ENCODE data around the gene KCNMA1. TPM values are rescaled to one million over a fixed set of nuclear protein-coding genes. Genes with fewer than 3 reads are reported as not detected.

Gene KCNMA1
- total and polyA plus RNA-seq, 9 of the 15 experiments (the other 6 are each of a cell fraction or from before 2014, with no cell fraction given) = 0.01 to 0.95 (median 0.15) TPM; not detected in 4

DNA sequence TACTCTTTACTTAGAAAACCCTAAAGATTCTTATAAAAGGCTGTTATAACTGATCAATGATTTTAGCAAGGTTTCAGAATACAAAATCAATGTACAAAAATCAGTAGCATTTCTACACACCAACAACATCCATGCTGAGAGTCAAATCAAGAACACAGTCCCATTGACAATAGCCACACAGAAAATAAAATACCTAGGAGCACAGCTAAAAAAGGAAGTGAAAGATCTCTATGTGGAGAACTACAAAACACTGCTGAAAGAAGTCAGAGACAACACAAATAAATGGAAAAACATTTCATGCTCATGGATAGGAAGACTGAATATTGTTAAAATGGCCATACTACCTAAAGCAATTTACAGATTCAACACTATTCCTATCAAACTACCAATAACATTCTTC is 427.0 kb downstream of the KCNMA1 start:
- Histone ChIP-seq H4K20me1 (replicated peaks; ENCODE audit: control insufficient read depth, insufficient read depth, low read length) (0 out of 2 replicates have a peak, but pooled peaks cover 3% of the 10 kb centered on the region), H2AFZ (ENCODE audit: low read depth, low read length) (no peak overlapping the region), H3K27ac (ENCODE audit: extremely low read depth, low read depth, low read length) (no peak overlapping the region), H3K4me2 (ENCODE audit: insufficient read depth, low read length) (no peak overlapping the region), H3K9me1 (ENCODE audit: control insufficient read depth, insufficient read depth, low read length) (no peaks in the 10 kb centered on the region), H3K27me3 (ENCODE audit: control insufficient read depth in 2 of 2, insufficient read depth in 2 of 2, low read length in 2 of 2) (peaks cover 0 to 5% of the 10 kb centered on the region in 2 experiments; a peak in 1 of 5 replicates), H3K79me2 (ENCODE audit: control insufficient read depth, insufficient read depth, low read length) (no peaks in the 10 kb centered on the region), H3K4me3 (no peak overlapping the region), H3K4me1 (replicated peaks in 1 of 2; ENCODE audit: control insufficient read depth in 2 of 2, insufficient read depth in 2 of 2, low read length in 2 of 2) (no peaks in the 10 kb centered on the region), H3K9ac (ENCODE audit: insufficient read depth in 1 of 2, low read depth in 2 of 2, low read length in 2 of 2) (no peak overlapping the region), H3K36me3 (ENCODE audit: control insufficient read depth, insufficient read depth, low read length) (no peaks in the 10 kb centered on the region), H3K9me3 (replicated peaks; ENCODE audit: control insufficient read depth, insufficient read depth, low read depth, low read length) (no peaks in the 10 kb centered on the region)
- ATAC-seq (no peak), DNase-seq (ENCODE audit: extremely low read depth in 1 of 4, low spot score in 3 of 4) (no peak), FAIRE-seq (no peak)
- no TSS peak for BruUV-seq (replicated peaks)
- no peak for TF ChIP-seq SRF (CRISPR knock-in tag; IDR thresholded peaks at IDR 0.05)
- no peak for TF ChIP-seq ZNF133 (CRISPR knock-in tag; IDR thresholded peaks at IDR 0.05)
- TF ChIP-seq, protein P1, sequence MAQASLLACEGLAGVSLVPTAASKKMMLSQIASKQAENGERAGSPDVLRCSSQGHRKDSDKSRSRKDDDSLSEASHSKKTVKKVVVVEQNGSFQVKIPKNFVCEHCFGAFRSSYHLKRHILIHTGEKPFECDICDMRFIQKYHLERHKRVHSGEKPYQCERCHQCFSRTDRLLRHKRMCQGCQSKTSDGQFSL (CRISPR knock-in tag; IDR thresholded peaks at IDR 0.05) = no peak
- TF ChIP-seq, protein P1 (tag; IDR thresholded peaks at IDR 0.05) = no peak
- TF ChIP-seq, protein P2, sequence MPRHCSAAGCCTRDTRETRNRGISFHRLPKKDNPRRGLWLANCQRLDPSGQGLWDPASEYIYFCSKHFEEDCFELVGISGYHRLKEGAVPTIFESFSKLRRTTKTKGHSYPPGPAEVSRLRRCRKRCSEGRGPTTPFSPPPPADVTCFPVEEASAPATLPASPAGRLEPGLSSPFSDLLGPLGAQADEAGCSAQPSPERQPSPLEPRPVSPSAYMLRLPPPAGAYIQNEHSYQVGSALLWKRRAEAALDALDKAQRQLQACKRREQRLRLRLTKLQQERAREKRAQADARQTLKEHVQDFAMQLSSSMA (CRISPR knock-in tag; IDR thresholded peaks at IDR 0.05) = no peak
- TF ChIP-seq CREBBP (IDR thresholded peaks at IDR 0.05; ENCODE audit: low read depth, low read length) = no peak
- in situ Hi-C loops (cut with MboI) (no loop called here), intact Hi-C loops (cut with micrococcal nuclease) (no loop called here)
- ChIA-PET POLR2A (no interaction called here), CTCF (ENCODE audit: low intra/inter-chr PET ratio) (no interaction called here)
